Mesothelial cell of epicardium (in vitro differentiated cells): ENCODE results near the gene TC2N. TPM values are rescaled to one million over a fixed set of nuclear protein-coding genes. Genes with fewer than 3 reads are reported as not detected.

Experiments used
- DNase-seq, 2 experiments: peaks; one replicate each; pipeline ENCODE4 v3.0.0; 2021; ENCODE audit warnings: low spot score in 2 of 2; ENCODE audit not compliant: unreplicated experiment in 2 of 2
- H3K27ac Mint-ChIP-seq: 2 replicates; pipeline ENCODE4 v1.8.0; 2021; ENCODE audit warnings: mixed read lengths
- H3K27me3 Mint-ChIP-seq: 2 replicates; pipeline ENCODE4 v1.8.0; 2021; ENCODE audit warnings: low read depth, mixed read lengths
- H3K36me3 Mint-ChIP-seq: 2 replicates; pipeline ENCODE4 v1.8.0; 2021; ENCODE audit warnings: mixed read lengths
- H3K4me1 Mint-ChIP-seq: 2 replicates; pipeline ENCODE4 v1.8.0; 2021; ENCODE audit warnings: mixed read lengths
- H3K4me3 Mint-ChIP-seq: 2 replicates; pipeline ENCODE4 v1.8.0; 2021; ENCODE audit warnings: mild to moderate bottlenecking, moderate library complexity, mixed read lengths
- H3K9me3 Mint-ChIP-seq: 2 replicates; pipeline ENCODE4 v1.8.0; 2021; ENCODE audit warnings: mixed read lengths
- CTCF ChIP-seq: fragments of 200-600 bp; sonication (generic); IDR thresholded peaks from one replicate; pipeline ENCODE4 v1.5.0; 2021; ENCODE audit warnings: antibody characterized with exemption; ENCODE audit not compliant: unreplicated experiment
- total RNA-seq: library from RNA; stranded (reverse); gene quantifications from 3 replicates; pipeline ENCODE4 v1.2.1, GENCODE V29; 2021

TC2N gene
- total RNA-seq, 1 donor from 2014 or later: 8.5 TPM

GRCh38 chr14:91731986-91732385, 135.3 kb downstream of the TC2N start, which contains the start of gene CATSPERB:
Gene CATSPERB (minus strand): TSS chr14:91732086. CDS start chr14:91729479, 2,607 bp downstream.
- no peak within 1 kb of the TSS for H3K4me3 Mint-ChIP-seq
- peaks cover 8% of the 10 kb centered on the region for H3K4me1 Mint-ChIP-seq
- H3K27me3 Mint-ChIP-seq: no peaks in the 10 kb centered on the region
- TF ChIP-seq CTCF: no peak
- DNase-seq: no peak
- no peak within 1 kb of the TSS for H3K27ac Mint-ChIP-seq
- no peaks in the 10 kb centered on the region for H3K36me3 Mint-ChIP-seq
- H3K9me3 Mint-ChIP-seq: peaks cover 4% of the 10 kb centered on the region

- no peak for TF ChIP-seq CTCF
- peaks cover 4% of the 10 kb centered on the region for H3K9me3 Mint-ChIP-seq
- peaks cover 8% of the 10 kb centered on the region for H3K4me1 Mint-ChIP-seq
- H3K27ac Mint-ChIP-seq: no peak overlapping the region
- DNase-seq: no peak
- H3K4me3 Mint-ChIP-seq: no peak overlapping the region
- no peaks in the 10 kb centered on the region for H3K36me3 Mint-ChIP-seq
- no peaks in the 10 kb centered on the region for H3K27me3 Mint-ChIP-seq
These were observed 136.3 kb downstream of the TC2N start for GRCh38 chr14:91731018-91731417.

DNA sequence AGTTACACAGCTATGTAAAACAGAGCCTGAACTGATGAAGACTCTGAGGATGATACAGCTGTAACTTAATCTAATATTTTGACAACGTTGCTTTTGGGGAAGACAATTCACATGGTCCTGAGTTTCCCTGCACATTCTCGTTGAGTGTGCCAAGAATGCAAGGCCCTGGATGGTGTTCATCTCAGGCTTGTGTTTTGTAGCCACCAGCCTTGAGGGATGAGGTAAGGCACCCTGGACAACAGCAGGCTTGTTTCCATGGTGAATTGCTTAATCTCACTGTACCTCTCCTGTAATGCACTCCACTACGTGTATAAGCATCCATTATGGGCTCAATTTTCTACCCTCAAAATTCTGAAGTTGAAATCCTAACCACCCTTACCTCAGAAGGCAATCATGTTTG, 137.6 kb downstream of the TC2N start:
- Mint-ChIP-seq H3K4me1 (peaks cover 8% of the 10 kb centered on the region), H3K27me3 (no peaks in the 10 kb centered on the region), H3K27ac (no peak overlapping the region), H3K9me3 (peaks cover 4% of the 10 kb centered on the region), H3K36me3 (no peaks in the 10 kb centered on the region), H3K4me3 (no peak overlapping the region)
- DNase-seq: no peak
- TF ChIP-seq CTCF: no peak

Other genes with a start within 250 kb of the TC2N start
- gene CATSPERB, start 135.4 kb downstream of the TC2N start, total RNA-seq: 0.56 to 1.0 TPM (median 0.61 TPM) in 3 replicates
- gene FBLN5, start 80.2 kb upstream of the TC2N start, total RNA-seq: 38.0 to 41.5 TPM (median 40.3 TPM) in 3 replicates
- gene TRIP11, start 172.5 kb upstream of the TC2N start, total RNA-seq: 67.3 to 72.5 TPM (median 68.1 TPM) in 3 replicates
- gene ATXN3, start 239.0 kb upstream of the TC2N start, total RNA-seq: 32.4 to 33.6 TPM (median 33.5 TPM) in 3 replicates